ENCODE data around the gene REV3L.
"Not testable (repeated sequence)": the region's sequence is repeated elsewhere in the genome, so short reads cannot be mapped to it uniquely, and the experiment has no call there.

Gene REV3L

DNA sequence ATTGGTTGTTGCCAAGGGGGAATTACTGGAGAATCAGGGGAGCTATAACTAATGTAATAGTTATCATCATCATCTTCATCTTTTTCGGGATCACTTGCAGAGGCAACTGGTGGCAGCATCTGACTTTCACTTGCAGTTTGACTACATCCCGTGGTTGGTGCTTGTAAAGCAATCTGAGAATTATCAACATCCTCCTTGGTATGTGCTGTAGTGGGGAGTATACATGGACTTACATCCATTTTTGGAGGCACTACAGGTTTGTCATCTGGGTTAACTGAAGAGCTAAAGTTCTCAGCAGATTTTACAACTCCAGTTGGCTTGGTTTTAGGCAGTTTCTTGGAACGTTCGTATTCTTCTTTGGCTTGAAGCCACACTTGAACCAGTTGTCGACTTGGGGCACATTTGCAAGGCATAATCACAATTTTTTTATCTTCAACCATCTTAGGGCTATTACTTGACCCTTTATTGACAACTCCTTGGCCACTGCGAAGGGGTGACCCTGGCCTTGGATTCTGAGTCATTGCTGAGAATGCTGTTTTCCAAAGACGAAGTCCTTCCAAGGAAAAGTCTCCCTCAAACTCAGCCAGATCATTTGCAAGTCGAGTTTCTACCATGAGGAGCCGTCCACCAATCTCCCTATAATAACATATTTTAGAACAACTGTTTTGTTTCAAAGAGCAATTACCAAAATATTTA is 115.5 kb downstream of the REV3L start:
- DNase-seq (ENCODE audit: low spot score) = no peak

DNA sequence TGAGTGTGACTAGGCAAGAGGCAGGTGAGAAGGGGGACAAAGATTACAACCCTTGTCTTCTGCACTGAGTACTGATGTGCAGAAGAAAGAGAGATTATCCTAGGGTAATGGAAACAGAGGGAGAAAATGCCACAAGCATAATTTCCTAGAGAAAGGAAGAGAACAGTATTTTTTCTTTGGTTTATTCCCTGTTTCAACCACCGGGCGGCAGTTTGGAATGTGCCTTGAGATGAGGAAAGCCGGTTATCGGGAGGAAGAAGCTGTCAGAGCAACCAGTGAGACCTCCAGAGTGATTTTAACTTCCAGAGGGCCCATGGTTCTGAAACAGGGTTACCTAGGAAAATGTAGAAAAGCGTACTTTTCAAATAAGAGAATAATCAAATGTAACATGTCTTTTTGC is 121.4 kb downstream of the REV3L start:
- peak; percentile 32 for DNase-seq (ENCODE audit: low spot score)

DNA sequence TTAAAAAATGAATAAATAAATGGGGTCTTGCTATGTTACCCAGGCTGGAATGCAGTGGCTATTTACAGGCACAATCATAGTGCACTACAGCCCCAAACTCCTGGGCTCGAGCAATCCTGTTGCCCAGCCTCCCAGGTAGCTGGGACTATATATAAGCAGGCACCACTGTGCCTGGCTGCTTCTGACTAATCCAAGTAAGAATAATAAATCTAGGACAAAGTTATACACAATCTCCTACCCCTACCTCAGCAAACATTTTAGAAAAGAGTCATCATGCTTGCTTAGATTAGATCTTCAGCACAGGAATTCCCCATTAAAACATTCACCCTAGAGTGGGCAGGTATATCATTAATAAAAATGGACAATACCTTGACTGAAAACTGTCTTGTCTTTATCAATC is 124.6 kb downstream of the REV3L start:
- no peak for DNase-seq (ENCODE audit: low spot score)

DNA sequence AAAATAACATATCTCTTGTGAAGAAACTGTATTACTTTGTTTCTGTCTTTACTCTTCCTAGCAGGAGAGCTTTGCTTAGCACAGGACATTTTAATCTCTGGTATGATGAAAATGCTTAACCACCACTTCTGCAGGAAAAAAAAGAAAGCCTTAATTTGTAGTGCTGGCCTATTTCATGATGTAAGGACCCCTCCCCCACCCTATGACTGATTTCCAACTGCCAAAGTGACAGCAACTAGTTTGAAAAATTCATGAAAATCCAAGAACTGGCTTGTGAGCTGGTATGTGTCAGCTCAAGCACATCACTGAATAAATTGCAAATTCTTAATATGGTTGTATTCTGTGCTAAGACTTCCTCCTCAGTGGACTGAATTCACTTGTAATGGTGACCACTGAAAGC is 125.3 kb downstream of the REV3L start:
- DNase-seq (ENCODE audit: low spot score) = no peak

DNA sequence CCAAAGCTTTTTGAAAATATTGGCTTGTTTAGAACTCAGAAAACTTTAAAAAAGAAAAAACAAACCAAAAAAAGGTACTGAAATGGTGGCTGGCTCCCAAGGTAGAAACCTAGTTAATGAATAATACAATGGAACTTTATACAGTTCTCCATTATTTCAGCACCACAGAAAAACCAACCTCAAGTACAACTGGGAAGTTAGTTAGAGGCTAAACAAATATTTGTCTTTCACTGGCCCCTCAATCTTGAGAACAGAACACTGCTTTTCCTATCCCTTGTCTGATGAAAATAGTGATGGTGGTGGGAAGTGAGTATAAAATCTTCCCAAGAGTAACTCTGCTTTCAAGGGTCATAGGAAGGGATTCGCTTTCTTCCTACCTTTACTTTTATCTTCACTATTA is 126.5 kb downstream of the REV3L start:
- DNase-seq (ENCODE audit: low spot score) = no peak

DNA sequence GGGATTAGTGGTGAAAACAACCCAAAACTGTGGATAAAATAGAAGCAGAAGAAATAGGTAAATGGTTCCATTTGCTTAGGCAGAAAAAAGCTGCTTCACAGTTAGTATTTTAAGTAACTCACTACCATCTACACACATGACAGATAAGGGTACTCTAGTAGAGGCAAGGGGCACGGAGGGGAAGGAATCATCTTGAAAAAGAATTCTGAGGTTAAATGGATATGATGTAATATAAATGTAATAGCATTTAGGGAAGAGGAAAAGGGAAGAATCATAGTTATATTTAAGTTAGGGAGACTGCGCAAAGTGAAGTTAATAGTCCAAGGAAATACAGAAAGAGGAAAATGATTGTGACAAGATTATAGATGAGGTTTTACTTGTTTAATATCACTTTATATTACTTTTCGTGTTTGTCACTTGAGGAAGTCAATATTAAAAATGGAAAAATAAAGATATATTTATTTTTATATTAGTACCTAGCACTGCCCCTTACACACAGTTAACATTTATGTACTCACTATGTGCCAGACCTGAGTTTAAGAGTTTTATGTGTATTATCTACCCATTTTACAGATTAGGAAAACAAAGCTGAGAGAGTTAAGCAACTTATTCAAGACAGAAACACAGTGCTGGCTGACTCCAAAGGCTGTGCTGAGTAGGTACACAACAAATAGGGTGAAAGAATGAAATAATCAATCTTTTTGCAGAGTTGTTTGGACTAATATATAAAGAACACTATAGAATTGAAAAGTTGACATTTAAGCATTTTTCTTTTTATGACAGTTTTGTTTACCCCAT is 128.1 kb downstream of the REV3L start:
- DNase-seq (ENCODE audit: low spot score) = no peak

DNA sequence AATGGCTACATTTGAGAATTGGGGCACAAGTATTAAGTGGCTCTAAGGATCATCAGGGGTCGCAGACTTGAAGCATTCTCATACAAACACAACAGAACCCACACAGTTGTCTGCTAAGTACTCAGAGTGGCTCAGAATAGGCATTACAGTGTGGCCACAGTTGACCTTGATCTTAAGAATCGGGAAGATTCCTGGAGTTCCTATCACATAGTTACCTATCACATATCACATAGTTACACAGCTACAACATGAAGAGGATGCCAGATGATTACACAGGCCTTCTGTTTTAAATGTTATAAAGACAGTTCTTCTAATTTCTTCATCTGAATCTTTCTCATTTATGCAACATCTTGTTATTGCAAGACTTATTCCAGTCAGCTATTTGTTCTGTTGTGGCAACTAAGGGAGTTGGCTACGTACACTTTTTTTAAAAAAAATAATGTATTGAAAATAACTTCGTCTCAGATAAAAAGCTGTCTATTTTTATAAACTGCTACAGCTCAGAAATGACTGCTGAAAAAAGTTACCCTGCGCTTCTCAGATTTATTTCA is 129.0 kb downstream of the REV3L start:
- DNase-seq (ENCODE audit: low spot score) = no peak

DNA sequence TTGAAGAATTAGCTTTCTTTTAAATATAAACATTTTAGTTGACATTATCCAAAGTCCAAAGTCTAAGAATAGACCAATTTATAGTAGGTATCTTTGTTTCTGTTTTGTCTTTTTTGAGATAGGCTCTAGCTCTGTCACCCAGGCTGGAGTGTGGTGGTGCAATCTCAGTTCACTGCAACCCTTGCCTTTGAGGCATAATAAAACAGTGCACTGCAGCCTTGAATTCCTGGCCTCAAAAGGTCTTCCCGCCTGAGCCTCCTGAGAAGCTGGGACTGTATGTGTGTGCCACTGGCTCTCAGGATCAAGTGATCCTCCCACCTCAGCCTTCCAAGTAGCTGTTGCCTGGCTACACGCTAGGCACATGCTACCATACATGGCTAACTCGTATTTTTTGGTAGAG is 135.4 kb downstream of the REV3L start:
- DNase-seq (ENCODE audit: low spot score) = no peak

DNA sequence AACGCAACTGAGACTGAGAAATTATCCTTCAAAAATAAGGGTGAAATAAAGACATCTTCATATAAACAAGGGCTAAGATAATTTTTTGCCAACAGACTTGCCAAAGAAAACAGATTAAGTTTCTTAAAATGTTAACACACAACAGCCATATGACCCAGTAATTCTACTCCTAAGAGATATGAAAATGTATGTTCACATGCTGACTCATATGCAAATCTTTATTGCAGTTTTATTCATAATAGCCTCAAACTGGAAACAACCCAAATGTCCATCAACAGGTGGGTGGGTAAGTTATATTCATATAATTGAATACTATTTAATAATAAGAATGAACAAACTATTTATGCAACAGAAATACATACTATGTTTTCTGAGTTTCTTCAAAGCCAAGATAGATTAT is 140.1 kb downstream of the REV3L start:
- no peak for DNase-seq (ENCODE audit: low spot score)

DNA sequence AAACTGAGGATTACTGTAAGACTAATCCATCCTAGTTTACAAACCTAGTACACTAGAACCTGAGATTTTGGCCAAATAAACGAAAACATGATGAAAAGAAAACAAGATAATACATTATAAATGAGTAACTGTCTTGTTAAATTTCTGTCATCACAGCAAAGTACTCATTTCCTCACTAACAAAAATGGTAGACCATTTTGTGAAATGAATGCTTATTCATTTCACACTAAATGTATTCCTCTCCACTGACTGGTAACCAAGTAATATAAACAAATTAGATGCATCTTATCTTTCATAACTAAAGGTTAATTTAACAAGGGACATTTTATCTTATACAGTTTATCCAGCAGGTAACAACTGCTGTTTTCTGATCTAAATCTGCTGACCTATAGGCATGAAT is 143.7 kb downstream of the REV3L start:
- no peak for DNase-seq (ENCODE audit: low spot score)

DNA sequence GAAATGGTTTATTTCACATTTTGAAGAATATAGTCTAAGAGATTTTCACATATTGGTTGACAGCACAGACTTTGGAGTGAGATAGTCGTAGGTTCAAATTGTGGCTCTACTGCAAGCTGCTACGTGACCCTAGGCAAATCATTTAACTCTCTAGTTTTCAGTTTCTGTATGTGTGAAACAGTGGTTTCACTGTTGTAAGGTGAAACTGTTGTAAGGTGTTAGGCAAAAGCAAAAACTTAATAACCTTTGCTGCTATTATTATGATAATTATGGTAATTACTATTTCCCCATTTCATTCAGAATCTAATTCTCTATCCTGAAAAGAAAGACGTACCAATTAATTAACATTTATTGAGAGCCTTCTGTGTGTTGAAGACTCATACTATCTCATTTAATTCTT is 144.2 kb downstream of the REV3L start:
- no peak for DNase-seq (ENCODE audit: low spot score)

DNA sequence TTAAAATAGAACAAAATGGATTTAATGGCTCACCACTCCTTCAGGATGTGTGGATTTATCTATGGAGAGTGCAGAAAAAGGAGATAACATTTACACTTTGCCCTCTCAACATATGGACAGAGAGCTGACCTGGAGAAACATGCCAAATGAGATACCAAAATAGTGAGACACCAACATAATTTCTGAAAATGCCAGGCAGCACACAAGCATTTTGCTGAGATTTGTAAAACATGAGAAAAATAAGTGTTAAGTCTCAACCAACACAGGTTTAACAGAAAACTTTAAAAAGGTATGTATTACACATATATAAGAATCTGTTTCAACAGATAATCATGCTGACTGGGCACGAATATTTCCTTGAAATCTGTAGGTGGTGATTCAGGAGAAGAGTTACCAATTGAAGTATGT is 145.2 kb downstream of the REV3L start:
- no peak for DNase-seq (ENCODE audit: low spot score)

DNA sequence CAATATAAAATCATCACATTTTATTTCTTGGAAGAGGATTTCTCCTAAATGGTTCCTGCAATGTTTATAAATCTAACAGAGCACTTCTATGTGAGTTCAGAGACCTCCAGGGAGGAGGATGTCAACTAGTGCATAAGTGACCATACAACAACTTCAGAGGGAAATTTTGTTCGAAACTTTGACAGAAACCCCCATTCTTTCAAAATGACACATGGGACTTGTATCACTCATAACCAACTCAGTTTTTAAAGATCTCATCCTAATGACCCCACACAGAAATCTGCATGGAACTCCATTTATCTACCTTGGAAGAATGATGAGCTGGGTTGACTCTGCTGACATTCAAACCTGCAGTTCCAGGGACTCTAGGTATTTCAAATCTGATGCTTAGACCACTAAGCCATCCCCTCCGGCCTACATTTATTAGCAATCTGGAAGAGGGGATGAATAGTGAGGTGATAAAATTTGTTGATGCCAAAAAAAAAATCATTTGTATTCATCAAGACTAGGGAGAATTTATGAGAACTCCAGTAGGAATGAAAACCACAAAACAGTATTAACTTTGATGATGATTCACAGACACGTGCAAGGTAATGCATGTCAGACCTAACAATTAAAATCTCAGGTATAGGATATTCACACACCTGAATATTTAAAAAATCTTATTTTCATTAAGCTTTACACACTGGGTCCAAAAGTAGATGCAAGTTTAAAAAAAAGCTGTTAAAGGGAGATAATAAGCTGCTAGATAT is 153.0 kb downstream of the REV3L start:
- DNase-seq (ENCODE audit: low spot score) = no peak

DNA sequence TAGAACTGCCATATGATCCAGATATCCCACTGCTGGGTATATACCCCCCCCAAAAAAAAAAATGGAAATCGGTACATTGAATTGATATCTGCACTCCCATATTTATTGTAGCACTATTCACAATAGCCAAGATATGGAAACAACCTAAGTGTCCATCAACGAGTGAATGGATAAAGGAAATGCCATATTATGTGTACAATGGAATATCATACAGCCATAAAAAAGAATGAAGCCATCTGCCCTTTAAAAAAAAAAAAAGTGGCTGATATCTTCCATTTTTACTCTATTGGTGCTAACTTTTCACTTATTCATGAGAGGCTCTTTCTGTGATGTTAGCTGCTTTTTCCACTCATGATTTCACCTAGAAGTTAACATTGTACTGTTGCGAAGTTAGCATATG is 156.5 kb downstream of the REV3L start:
- no peak for DNase-seq (ENCODE audit: low spot score)

DNA sequence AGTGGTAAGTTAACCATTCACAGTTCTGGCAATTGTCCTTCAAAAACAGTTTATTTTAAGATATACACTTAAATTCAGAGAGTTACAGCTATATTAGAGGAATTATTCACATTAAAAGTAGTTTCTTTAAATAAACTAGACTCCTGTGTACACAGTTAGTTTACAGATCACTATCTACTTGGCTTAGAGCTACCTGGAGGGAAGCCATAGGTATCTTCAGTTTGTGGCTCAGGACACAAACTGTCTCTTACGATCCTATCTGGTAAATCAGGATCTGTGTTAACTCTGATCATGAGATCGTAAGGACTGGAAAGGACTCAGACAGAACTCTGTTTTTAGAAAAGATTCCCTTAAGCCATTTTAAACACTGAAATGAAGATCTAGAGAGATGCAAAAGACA is 160.9 kb downstream of the REV3L start:
- DNase-seq (ENCODE audit: low spot score) = no peak

DNA sequence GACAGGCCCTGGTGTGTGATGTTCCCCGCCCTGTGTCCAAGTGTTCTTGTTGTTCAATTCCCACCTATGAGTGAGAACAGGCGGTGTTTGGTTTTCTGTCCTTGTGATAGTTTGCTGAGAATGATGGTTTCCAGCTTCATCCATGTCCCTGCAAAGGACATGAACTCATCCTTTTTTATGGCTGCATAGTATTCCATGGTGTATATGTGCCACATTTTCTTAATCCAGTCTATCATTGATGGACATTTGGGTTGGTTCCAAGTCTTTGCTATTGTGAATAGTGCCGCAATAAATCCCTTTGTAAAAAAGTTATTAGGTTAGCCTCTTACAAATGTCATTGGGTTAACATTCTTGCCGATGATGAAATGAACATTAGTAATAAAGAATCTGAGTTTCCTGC is 175.1 kb downstream of the REV3L start:
- DNase-seq (ENCODE audit: low spot score) = not testable (repeated sequence)

DNA sequence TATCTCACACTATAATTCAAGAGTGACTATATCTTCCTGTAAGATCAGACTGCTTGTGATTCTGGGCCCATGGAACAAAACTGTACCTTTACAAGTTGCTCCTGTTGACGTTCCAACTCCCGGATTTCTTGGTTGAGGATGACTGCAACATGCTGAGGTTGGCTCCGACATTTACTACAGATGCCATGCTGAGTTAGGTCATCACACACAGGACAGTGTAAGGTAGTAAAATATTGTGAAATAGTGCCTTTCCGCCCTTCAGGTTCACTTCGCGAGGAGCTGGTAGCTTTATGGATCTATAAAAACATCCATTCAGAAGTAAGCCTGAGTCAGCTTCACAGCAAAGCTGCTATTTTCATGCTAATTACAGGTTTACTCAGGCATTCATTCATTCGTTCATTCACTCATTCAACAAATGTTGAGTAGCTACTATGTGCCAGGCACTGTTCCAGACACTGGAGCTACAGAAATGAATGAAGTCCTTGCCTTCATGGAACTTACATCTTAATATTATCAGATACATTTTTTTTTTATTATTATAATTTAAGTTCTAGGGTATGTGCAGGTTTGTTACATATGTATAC is 175.7 kb downstream of the REV3L start:
- DNase-seq (ENCODE audit: low spot score) = no peak

DNA sequence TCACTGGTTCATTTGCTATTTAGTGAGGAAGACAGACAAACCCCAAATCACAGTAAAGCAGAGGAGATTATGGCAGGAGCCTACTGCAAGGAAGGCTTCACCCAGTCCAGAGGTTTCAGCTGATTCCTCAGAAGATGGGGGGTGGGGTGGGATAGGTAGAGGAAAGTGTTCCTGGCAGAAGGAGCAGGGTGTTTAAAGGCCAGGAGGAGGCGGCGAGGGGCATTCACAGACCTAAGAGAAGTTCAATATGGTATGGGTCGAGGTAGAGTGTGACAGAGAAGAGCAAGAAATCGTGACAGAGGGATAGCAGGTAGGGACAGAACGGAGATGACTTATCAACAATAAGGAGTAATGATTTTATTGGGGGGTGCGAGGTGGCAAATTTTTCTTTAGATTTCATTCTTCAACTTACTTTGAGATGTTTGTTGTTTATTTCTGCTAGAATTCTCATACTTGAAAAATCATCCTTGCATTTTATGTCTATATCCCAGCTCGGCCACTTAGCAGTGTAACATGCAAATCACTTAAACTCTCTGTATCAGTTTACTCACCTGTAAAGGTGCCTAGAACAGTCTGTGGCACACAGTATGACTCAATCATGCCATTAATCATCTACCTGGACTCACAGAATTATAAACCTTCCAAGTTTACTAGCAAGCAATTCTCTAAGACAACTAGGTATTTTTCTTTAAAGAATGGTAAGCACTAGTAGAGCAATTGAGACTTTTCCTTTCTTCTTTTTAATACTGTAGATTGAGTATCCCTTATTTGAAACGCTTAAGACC is 176.7 kb downstream of the REV3L start:
- DNase-seq (ENCODE audit: low spot score) = no peak

DNA sequence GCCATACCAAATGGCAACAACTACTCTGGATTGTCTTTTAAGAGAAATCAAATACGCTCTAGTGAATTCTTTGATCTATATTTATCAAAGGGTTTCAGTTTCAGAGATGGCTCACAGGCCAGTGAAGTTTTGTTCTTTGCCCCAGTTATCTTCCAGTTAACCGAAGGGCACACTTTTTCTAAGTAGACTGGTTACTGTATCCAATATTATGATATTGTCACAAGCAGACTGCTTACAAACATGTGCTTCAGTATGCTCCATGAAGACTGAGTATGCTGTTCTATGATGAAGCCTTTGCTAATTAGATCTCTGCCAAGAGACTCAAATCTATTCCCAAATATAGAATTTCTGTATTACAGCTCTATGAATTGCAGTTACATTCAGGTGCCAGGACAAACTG is 181.1 kb downstream of the REV3L start:
- no peak for DNase-seq (ENCODE audit: low spot score)

DNA sequence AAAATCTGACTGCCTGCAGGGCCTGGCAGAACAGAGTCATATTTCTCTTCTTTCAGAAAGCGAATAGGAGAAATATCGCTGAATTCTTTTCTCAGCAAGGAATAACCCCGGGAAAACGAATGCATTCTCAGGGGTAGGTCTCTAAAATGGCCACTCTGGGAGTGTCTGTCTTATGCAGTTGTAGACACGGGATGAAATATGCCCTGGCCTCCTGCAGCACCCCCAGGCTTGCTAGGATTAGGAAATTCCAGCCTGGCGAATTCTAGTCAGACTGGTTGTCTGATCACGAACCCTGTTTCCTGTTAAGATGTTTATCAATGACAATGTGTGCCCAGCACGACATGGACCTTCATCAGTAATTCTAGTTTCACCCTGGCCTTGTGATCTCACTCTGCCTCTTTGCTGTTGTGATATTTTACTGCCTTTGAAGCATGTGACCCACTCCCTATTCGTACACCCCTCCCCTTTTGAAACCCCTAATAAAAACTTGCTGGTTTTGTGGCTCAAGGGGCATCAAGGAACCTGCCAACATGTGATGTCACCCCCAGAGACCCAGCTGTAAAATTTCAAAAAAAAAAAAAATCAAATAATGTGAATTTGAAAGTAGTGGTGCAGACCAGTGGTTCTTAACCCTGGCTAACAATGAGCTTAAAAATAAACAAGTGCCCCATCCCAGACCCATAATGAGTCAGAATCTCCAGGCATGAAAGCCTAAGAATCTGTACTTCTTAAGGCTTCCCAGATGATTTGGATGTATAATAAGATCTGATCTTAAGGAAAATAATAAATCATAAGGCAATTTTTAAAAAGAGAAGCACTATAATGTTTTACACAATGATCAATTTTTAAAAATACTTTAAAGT is 181.8 kb downstream of the REV3L start:
- DNase-seq (ENCODE audit: low spot score) = not testable (repeated sequence)

DNA sequence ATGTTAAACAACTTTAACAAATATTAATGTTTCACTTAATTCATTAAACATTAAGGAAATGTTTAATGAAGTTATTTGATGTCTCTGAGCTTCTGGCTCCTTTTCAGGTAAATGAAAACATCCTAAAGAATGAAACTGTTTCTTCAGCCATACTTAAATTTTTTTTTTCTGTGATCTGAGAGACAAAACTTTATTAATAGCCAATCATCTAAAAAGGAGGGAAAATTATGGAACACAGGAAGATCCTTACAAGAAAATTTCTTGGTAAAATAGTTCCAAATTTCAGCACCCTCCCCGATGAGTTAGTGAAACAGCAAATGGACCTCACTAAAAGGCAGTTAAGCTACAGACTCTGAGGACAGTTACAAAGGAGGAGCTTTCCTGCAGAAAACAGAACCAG is 185.2 kb downstream of the REV3L start:
- DNase-seq (ENCODE audit: low spot score) = no peak
